Right renal pelvis (tissue), 4 donors: ENCODE measurements around the gene ING5. TPM values are rescaled to one million over a fixed set of nuclear protein-coding genes. Genes with fewer than 3 reads are reported as not detected.
"Not testable (repeated sequence)": the region's sequence is repeated elsewhere in the genome, so short reads cannot be mapped to it uniquely, and the experiment has no call there.

Source experiments
- DNase-seq, 4 donors: peaks; one replicate each; pipeline ENCODE4 v3.0.0-alpha.2; 2013; ENCODE audit warnings: low read depth in 4 of 4, low spot score in 3 of 4, missing footprints in 1 of 4
- polyA plus RNA-seq, 4 donors: library from polyadenylated mRNA; unstranded; fragments of 120-200 nt; gene quantifications; one replicate each; pipeline ENCODE4 v1.2.1, GENCODE V29; 2013; ENCODE audit not compliant: insufficient read length in 4 of 4

Gene ING5
- polyA plus RNA-seq, 4 donors = 35.4 to 43.6 (median 42.3) TPM

DNA sequence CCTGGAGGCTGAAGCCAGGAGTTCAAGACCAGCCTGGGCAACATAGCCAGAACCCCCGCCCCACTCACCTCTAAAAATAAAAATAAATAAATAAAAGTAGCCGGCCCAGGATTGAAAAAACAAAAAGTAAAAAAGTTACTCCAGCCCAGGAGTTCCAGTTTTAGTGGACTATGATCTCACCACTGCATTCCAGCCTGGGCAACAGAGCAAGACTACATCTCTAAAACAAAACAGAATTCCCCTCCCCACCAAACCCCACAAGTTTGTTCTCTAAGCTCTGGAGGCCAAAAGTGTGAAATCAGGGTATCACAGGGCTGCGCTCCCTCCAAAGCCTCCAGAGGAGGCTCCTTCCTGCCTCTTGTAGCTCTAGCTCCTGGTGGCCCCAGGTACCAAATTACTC is 34.3 kb downstream of the ING5 start:
- no peak for DNase-seq

DNA sequence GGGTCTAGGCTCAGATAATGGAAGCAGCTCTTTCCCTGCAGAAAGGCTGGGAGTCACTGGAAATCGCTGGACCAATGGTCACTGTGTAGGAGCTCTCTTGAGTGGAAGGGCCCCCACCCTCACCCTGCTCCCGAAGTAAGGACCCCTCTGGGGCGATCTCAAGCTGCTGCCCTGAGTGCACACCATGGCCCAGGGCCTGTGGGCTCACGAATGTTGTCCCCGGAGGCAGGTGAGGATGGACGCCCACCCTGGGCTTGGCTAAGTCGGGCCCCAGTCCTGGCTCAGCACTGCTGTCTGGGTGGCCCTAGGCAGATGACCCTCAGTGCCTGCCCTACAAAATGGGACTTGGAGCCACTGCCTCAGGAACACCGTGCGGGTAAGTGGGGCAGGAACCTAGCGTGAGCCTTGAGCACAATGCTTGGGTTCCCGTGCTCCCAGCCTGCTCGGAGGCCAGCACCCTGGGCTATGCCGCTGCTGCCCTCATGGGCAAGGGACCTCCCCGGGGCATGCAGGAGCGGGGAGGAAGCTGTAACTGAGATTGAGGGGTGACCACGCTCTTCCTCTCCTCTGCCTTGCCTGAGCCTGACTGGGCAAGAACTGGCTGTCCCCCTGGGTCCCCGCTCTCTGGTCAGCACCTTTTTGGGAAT is 36.3 kb downstream of the ING5 start:
- no peak for DNase-seq

DNA sequence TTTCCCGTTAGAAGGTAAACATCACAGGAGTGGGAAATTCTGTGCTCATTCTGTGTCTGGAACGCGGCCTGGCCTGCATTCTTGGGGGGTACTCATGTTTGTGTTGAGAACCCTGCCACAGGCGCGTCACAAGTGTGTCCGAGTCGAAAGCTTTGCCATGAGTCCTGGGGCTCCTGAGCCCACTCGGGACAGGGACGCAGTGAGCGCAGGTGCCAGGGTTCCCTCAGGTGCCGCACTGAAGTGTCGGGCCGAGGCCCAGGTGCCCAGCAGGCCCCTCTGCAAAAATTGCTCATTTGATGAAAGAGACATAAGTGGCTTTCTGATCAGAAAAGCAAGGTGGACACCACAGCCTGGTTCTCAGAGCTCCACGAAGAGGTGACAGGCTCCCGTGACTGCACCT is 37.3 kb downstream of the ING5 start:
- DNase-seq = no peak

DNA sequence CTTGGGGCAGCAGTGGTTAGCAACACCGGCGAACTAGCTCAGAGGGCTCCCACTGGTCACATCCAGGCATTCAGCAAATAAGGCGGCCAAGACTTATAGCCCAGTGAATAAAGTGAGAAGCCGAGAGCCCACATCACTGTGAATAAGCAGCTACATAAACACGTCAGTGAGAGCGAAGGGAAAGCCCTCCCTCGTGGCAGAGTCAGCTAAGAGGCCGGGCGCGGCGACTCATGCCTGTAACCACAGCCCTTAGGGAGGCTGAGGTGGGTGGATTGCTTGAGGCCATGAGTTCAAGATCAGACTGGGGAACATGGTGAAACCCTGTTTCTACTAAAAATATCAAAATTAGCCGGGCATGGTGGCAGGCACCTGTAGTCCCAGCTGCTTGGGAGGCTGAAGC is 37.8 kb downstream of the ING5 start:
- DNase-seq = no peak

DNA sequence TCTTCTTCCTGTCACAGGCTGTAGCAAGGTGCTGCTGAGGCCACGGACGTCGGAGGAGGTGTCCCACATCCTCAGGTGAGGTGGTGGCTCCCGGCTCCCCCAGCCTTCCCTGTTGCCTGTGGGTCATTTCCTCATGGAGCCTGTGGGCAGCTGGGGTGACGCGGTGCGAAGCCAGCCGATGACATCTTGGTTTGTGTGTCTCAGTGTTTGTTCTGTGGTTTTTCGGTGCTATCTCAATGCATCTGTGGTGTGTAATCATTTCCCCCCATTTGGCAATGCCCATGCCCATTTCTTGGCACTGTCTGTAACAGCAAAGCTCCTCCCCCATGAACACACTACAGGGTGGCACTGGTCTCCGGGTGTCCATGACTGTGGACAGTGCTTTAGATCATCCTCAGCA is 39.2 kb downstream of the ING5 start:
- no peak for DNase-seq

DNA sequence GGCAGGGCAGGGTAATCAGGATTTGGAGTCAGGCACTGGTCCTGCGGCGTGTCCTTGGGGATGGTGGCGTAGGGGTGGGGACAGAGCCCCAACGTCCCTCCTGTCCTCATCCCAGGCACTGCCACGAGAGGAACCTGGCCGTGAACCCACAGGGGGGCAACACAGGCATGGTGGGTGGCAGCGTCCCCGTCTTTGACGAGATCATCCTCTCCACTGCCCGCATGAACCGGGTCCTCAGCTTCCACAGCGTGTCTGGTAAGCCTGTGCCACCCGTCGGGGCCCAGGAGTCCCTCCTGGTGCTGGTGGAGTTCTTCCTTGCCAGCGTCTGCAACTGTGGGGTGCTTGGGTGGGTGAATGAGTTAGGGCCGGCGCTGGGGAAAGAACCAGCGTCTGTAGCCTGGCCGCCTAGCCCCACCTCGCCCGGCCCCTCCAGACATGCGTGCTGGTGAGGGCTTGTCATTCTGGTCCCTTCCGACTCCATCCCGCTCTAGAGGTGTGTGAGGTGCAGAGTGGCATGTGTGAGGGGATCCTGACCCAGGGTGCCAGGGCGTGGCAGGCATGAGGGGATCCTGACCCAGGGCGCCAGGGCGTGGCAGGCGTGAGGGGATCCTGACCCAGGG is 40.6 kb downstream of the ING5 start:
- DNase-seq = no peak

DNA sequence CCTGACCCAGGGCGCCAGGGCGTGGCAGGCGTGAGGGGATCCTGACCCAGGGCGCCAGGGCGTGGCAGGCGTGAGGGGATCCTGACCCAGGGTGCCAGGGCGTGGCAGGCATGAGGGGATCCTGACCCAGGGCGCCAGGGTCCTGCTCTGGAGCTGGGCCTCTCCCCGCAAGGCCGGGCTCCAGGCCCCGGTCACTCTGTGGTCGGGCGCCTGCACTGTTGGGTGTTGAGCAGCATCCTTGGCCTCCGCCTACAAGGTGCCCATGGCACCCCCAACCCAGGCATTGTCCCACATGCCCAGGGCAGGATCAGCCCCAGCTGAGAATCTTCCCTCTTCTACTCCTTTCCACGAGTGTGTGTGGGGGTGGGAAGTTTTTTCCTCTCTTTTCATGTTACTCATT is 41.2 kb downstream of the ING5 start:
- DNase-seq = not testable (repeated sequence)

DNA sequence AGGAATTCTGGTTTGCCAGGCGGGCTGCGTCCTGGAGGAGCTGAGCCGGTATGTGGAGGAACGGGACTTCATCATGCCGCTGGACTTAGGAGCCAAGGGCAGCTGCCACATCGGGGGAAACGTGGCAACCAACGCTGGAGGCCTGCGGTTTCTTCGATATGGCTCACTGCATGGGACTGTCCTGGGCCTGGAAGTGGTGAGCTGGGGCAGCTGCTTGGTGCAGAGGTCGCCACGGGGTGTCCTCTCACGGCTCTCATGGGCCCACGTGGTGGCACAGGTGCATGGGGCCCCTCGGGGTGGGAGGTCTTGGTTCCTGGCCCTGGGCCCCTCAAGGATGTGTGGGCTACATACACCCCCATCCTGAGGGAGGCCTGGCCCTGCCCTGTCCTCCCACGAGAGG is 41.8 kb downstream of the ING5 start:
- no peak for DNase-seq

DNA sequence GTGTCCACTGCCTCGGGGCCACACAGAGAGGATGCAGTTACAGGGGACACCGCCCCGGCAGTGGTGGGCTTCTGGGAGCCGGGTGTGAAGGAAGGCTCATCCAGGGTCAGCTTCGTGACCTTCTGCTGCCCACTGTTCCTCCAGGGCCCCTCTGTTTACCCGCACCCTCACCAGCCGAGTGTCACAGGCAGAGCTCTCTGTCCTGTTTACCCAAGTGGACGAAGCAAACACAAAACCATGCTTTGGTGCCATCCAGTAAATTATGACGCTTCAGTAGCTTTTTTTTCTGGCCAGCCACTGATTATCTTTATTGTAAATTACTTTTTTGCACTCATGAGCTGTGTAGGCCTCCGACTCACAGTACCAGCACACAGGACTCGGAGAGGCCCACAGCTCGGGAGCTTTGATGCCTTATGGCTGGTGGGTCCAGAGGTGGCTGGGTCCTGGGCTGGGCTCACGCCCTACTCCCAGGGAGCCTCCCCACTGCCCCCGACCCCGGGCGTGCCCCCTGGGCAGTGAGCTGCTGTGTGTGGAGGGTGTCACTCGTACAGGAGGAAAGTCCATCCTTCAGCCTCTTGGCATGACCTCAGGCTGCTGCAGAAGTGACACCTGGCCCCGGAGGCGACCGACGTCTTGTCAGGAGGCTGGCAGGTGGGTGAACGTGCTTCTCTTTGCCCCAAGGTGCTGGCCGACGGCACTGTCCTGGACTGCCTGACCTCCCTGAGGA is 42.4 kb downstream of the ING5 start:
- no peak for DNase-seq

DNA sequence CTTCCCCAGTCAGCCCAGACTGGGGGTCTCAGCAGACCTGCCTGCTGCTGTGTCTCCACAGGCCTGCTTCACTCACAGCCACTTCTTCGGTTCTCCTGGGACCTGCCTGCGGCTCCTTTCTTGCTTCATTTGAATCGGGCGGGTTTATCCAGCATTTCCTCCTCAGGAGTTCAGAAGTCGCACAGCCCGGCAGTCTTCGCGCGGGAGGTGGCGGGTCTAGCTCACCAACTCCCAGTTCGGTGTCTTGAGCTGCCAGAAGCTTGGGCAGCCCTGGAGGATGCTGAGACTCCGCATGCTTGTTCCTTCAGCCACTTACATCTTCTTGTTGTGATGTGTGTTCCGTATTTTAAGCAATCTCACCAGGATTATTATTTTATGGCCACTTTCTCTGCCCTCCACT is 43.4 kb downstream of the ING5 start:
- DNase-seq = no peak

DNA sequence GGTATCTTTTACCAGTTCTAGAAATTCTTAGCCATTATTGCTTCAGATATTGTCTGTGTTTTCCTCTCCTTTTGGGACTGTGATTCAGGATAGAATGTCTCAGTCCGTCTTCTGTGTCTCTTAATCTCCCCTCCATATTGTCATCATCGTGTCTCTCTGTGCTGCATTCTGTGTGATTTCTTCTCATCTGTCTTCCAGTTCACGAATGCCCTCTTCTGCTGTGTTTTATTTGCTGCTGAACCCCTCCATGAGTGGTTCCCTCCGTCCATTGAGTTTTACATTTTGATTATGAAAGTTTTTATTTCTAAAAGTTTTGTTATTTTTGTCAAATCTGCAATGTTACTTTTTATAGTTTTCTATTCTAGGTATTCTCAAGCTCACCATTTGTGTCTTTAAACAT is 44.2 kb downstream of the ING5 start:
- DNase-seq = no peak

DNA sequence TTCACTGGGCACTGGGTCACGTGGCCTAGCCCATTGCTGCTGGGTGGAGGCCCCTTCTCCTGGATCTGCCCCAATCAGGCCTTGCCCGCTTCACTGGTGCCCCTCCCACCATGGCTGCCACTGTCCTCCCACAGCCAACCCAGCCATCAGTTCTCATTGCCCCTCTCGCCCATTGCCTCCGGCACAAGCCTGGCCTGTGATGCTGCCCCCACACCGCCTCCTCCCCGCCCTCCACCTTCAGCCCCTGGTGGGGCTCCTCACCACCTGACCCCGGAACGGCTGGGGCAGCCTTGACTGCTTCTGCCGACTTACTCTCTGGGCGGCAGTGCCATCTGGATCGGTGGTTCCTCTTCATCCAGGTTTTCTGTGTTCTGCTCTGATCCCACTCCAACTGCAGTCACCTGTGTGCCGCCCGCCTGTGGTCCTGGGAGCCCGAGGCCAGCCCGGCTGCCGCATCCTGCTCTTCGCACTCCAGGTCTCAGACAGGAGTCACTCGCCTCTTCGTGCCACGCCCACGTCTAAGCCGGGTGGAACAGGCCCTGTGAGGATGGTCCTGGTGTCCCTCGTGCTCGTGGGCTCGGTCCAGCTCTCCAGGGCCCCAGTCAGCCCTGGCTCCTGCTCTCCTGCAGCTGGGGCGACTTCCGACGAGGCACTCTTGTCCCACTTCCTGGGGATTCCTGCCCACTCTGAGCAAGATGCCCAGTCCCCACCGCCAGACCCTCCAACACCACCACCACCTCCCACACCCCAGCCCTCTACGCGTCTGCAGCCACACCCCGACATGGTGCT is 46.8 kb downstream of the ING5 start:
- no peak for DNase-seq

DNA sequence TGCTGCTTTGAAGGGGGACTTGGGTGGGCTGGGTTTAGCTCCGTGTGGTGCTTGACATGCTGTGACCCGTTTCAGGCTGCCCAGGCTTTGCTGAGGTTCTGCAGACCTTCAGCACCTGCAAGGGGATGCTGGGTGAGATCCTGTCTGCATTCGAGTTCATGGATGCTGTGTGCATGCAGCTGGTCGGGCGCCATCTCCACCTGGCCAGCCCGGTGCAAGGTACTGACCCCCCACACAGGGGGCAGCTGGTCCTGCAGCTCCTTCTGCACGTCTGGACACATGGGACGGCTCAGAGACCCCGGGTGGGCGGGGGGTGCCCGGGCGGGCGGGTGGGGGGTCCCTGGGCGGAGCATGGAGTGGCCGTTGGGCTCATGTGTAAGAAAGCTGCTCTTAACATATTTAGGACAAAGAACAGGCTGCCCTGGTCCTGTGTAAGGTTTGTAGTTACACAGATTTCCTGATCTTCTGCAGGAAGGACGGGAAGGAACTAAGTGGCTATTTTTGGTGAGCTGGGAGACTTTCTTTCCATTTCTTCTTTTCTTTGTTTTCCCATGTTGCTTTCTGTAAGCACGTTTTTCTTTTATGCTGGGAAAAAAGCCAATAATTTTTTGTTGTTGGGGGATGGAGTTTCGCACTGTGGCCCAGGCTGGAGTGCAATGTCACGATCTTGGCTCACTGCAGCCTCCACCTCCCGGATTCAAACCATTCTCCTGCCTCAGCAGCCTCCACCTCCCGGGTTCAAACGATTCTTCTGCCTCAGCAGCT is 48.4 kb downstream of the ING5 start:
- no peak for DNase-seq

DNA sequence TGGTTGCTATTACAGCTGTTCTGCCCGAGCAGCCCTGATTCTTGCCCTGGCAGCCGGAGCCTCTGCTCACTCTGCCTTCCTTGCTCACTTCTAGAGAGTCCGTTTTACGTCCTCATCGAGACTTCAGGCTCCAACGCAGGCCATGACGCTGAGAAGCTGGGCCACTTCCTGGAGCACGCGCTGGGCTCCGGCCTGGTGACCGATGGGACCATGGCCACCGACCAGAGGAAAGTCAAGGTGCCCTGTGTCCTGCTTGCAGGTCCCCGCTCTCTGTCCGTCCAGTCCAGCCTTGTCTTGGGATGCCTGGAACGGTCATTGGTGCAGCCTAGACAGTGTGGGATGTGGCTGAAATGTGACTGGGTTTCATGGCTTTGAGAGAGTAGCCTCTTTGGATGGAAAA is 49.3 kb downstream of the ING5 start:
- DNase-seq = no peak

DNA sequence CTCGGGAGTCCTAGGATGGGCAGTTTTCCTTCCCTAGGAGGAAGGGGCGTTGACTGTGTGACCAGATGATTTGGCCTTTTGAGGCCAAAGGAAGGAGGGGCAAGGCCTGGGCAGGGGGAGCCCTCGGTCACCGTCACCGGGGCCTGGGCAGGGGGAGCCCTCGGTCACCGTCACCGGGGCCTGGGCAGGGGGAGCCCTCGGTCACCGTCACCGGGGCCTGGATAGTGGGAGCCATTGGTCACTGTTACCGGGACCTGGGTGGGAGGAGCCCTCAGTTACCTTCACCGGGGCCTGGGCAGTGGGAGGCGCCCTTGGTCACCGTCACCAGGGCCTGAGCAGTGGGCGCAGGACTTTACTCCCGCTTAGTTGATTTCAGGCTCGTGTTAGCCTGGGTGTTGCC is 49.9 kb downstream of the ING5 start:
- no peak for DNase-seq

DNA sequence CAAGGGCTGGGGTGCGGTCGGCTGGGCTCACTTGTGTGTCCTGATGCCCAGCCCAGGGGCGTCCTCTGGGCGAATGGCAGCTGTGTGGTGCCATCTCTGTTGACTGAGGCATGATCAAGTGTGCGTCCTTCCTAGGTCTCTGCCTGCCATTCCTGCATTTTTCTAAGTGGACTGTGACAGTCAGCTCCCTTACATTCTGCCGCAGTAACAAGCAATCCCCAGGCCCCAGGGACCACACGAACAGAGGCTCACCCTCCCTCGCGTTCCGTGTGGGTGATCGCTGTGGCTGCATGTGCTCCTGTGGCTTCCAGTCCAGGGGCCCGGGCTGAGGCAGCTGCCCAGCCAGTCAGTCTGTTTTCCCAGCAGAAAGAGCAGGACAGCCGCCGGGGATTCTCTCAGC is 50.4 kb downstream of the ING5 start:
- DNase-seq = no peak

DNA sequence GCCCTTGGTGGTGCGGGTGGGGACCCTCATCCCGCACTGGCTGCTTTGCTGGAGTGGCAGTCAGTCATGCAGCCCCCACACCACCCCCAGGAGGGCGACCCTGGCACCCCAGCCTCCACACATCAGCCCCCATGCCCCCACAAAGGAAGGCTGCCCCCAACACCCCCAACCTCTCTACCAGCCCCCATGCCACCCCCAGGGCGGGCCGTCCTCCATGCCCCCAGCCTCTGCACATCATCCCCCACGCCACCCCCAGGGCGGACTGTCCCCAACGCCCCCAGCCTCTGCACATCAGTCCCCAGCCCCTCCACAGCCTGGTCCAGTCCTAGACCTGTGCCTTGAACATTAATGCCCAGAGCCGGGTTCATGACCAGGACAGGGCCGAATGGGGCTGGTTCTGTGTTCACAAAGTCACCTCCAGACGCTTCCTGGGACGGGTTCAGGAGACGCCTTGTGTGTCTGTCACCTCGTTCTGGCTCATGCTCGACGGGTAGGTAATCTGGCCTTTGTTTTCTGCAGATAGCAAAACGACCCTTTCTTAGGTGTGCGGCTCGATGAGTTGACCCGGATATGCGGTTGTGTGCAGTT is 50.9 kb downstream of the ING5 start:
- DNase-seq = no peak

DNA sequence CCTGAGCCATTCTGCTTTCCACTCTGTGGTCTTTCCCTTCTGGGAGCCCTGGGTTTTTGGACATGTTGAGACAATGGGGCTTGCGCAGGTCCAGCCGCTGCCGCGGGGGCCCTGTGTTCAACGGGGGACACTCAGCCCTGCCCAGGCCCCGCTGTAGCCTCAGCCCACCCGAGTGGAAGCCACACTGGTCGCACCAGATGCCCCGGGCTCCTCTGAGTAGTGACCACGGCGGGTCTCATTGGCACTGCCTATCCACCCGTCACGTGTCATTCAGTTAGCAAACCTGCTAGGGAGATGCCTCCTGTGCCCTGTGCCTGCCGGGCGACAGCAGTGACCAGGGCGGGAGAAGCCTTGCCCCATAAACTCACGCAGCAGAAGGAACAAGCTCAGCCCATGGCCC is 51.7 kb downstream of the ING5 start:
- DNase-seq = no peak

DNA sequence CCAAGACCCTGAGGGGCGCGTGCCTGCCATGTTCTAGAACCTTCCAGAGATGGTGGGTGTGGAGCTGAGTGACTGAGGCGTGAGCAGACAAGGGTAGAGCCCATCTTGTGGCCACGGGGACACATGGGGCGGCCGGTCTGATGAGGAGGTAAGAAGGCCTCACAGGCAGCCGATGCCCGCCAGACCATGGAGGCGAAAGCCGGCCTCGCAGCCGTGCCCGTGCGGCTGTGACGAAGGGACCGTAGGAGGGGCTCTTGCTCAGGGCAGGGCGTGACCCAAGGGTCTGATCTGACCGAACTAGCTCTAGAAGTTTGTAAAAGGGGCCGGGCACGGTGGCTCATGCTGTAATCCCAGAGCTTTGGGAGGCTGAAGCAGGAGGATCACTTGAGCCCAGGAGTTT is 52.2 kb downstream of the ING5 start:
- no peak for DNase-seq

DNA sequence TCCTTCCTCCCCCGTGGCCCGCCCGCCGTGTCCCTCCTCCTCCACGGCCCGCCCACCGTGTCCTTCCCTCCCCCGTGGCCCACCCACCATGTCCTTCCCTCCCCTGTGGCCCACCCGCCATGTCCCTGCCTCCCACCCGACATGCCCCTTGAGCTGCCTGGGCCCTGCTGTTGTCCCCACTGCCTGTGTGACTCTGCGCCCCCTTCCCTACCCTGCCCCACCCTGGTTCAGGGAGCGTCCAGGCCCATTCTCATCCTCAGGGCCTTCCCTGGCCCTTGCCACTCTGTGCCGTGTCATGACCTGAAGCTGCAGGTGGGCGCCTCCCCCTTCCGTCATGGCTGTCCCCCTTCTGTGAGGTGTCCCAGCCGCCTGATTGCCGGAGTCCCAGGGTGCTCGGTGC is 53.3 kb downstream of the ING5 start:
- no peak for DNase-seq
